OCI-LY3 (cell line): ENCODE results near the gene FOXE1.

Source experiments
- CTCF ChIP-seq: fragments of 200-600, 300-600 bp; sonication (generic); IDR thresholded peaks from 2 replicates; pipeline ENCODE4 v1.5.1; 2014; ENCODE audit warnings: antibody characterized with exemption, low read length, low read depth
- EZH2phosphoT487 ChIP-seq: fragments of 200-600 bp; shearing (Covaris generic); IDR thresholded peaks from 2 replicates; pipeline ENCODE4 v1.6.1; 2018; ENCODE audit warnings: antibody characterized with exemption, mixed run types, low read depth

GRCh38 chr9:97851446-97851883, 1.6 kb upstream of the FOXE1 start:
- TF ChIP-seq EZH2phosphoT487 (no peak), CTCF (no peak)
